IPS-18a (cell line): ENCODE measurements around the gene ZDHHC17.

Experiments used
- H3K27ac ChIP-seq: one replicate; pipeline ENCODE4 v1.5.1; 2013; ENCODE audit warnings: low read length
- H3K27me3 ChIP-seq: one replicate; pipeline ENCODE4 v1.6.1; 2013; ENCODE audit warnings: mild to moderate bottlenecking, low read length; ENCODE audit not compliant: control insufficient read depth, insufficient read depth
- H3K36me3 ChIP-seq: one replicate; pipeline ENCODE4 v1.6.1; 2013; ENCODE audit warnings: low read depth, low read length; ENCODE audit not compliant: control insufficient read depth
- H3K4me1 ChIP-seq: one replicate; pipeline ENCODE4 v1.6.1; 2013; ENCODE audit warnings: low read depth, low read length; ENCODE audit not compliant: control insufficient read depth
- H3K4me3 ChIP-seq: one replicate; pipeline ENCODE4 v1.5.1; 2013; ENCODE audit warnings: low read length
- H3K9ac ChIP-seq: one replicate; pipeline ENCODE4 v1.6.1; 2013; ENCODE audit warnings: mild to moderate bottlenecking, low read length, moderate library complexity
- H3K9me3 ChIP-seq: one replicate; pipeline ENCODE4 v1.6.1; 2013; ENCODE audit warnings: low read depth, low read length; ENCODE audit not compliant: control insufficient read depth

Gene ZDHHC17

DNA sequence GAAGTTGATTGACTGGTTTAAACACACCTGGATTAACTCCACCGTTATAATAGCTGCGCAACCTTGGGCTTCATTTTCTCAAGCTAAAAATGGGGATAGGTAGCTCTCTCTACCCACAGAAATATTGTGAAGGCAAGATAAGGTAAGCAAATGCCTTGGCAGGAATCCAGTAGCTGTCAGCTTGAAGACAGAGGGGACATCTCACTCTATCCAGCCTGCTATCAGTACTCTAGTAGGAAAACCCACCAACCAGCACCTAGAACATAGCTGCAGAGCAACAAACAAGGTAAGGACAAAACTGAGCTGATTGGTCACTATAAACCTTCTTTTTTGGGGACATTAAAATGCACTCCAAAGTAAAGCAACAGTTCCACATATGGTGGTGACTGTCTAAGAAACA is 107.2 kb downstream of the ZDHHC17 start:
- no peak overlapping the region for H3K9ac ChIP-seq
- H3K4me1 ChIP-seq, result peaks cover 37% of the 10 kb centered on the region
- H3K9me3 ChIP-seq, result no peaks in the 10 kb centered on the region
- H3K4me3 ChIP-seq, result no peak overlapping the region
- H3K27me3 ChIP-seq, result no peaks in the 10 kb centered on the region
- H3K36me3 ChIP-seq, result no peaks in the 10 kb centered on the region
- H3K27ac ChIP-seq, result no peak overlapping the region

DNA sequence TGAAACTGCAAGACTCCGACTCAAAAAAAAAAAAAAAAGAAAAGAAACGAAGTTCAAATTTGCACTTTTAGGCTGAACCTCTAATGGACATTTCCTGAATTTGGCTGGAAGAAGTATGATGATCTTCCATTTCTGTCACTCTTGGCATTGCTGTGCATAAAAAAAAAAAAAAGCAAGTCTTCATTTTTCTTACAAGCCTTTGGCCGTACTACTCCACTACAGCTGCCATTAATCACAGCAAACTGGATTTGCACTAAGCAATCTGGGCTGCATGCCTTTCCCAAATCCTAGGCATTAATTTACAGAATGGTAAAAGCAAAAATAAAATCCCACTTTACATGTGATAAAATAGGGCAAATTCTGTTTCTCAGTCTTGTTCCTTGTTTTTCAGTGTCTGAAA is 107.8 kb downstream of the ZDHHC17 start:
- H3K4me3 ChIP-seq, result no peak overlapping the region
- H3K9ac ChIP-seq, result peak overlapping the region; percentile 34
- no peaks in the 10 kb centered on the region for H3K9me3 ChIP-seq
- peak overlapping the region; percentile 64 for H3K27ac ChIP-seq
- no peaks in the 10 kb centered on the region for H3K27me3 ChIP-seq
- H3K36me3 ChIP-seq, result no peaks in the 10 kb centered on the region
- H3K4me1 ChIP-seq, result peaks cover 30% of the 10 kb centered on the region

- Histone ChIP-seq H3K27me3 (no peaks in the 10 kb centered on the region), H3K9ac (peak overlapping the region; percentile 34), H3K4me3 (peak overlapping the region; percentile 27), H3K9me3 (no peaks in the 10 kb centered on the region), H3K36me3 (no peaks in the 10 kb centered on the region), H3K4me1 (peaks cover 36% of the 10 kb centered on the region), H3K27ac (no peak overlapping the region)
Measured at GRCh38 chr12:76872415-76872814, 108.5 kb downstream of the ZDHHC17 start.

DNA sequence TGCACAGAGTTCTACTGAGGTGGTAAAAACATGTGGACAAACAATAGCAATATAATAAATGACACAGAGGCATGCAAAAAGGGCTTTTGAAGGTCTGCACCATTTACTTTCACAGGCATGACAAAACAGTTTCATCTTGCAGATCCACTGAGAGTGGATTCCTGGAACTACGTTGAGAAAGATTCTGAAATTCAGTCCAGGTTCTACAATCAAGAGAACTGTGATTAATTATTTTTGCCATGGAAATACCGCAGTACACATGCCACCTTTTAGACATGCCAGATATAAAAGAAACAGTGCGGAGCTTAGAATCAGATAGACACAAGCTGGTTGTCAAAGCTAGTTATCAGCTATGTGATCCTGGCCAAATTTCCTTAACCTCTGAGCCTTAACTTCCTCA is 110.1 kb downstream of the ZDHHC17 start:
- H3K27me3 ChIP-seq, result no peaks in the 10 kb centered on the region
- no peak overlapping the region for H3K4me3 ChIP-seq
- no peak overlapping the region for H3K9ac ChIP-seq
- peaks cover 38% of the 10 kb centered on the region for H3K4me1 ChIP-seq
- H3K36me3 ChIP-seq, result no peaks in the 10 kb centered on the region
- no peak overlapping the region for H3K27ac ChIP-seq
- no peaks in the 10 kb centered on the region for H3K9me3 ChIP-seq

GRCh38 chr12:76874491-76875190 is 110.7 kb downstream of the ZDHHC17 start:
- no peaks in the 10 kb centered on the region for H3K36me3 ChIP-seq
- no peaks in the 10 kb centered on the region for H3K9me3 ChIP-seq
- peaks cover 39% of the 10 kb centered on the region for H3K4me1 ChIP-seq
- no peak overlapping the region for H3K4me3 ChIP-seq
- H3K27me3 ChIP-seq, result no peaks in the 10 kb centered on the region
- no peak overlapping the region for H3K27ac ChIP-seq
- no peak overlapping the region for H3K9ac ChIP-seq

GRCh38 chr12:76876696-76877229 is 112.8 kb downstream of the ZDHHC17 start:
- Histone ChIP-seq H3K36me3 (no peaks in the 10 kb centered on the region), H3K27ac (no peak overlapping the region), H3K27me3 (no peaks in the 10 kb centered on the region), H3K9ac (no peak overlapping the region), H3K4me1 (peaks cover 43% of the 10 kb centered on the region), H3K4me3 (peak overlapping the region; percentile 89), H3K9me3 (no peaks in the 10 kb centered on the region)

DNA sequence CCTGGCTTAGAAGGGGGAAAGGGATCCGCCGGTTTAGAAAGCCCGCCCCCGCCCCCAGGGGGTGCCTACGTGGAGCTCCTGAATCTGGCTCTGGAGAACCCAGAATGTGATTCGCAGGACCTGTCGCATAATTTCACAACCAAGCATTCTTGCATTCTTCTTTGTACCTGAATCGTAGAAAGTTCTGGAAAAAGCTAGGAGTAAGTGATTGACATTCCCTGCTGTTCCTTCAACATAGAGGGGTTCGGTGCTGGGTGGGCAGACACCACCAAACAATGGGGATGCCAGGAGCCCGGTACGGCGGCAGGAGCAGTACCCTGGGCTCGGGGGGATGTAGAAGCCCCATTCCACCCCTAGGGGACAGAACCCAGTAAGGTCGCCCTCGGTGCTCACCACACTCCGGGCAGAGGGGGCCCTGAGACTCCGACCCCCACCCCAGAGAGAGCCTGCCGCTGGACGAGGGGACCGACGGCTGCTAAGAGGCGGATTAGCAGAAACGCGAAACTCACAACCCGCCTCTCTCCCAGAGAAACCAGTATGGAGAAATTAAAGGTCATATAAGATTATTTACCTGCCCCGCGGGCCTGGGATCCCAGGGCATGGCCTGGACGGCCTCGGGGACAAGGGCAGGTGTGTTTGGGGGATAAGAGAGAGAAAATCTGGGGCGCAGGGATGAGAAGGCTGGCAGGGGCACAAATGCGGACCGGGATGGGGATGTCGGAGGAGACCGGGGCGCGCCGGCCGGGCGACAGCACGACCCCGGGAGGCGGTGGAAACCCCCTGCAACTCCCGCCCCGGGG is 114.4 kb downstream of the ZDHHC17 start:
- peaks cover 30% of the 10 kb centered on the region for H3K4me1 ChIP-seq
- H3K4me3 ChIP-seq, result peak overlapping the region; percentile 89
- H3K27ac ChIP-seq, result peak overlapping the region; percentile 74
- no peaks in the 10 kb centered on the region for H3K36me3 ChIP-seq
- H3K9me3 ChIP-seq, result no peaks in the 10 kb centered on the region
- H3K27me3 ChIP-seq, result no peaks in the 10 kb centered on the region
- peak overlapping the region; percentile 93 for H3K9ac ChIP-seq

GRCh38 chr12:76878899-76879709 is 115.2 kb downstream of the ZDHHC17 start, which contains the start of gene CSRP2:
Gene CSRP2, minus strand, starts transcription at chr12:76879019. Its CDS starts 12,759 bp downstream, at chr12:76866260.
- peak within 1 kb of the TSS; percentile 93 for H3K9ac ChIP-seq
- no peaks in the 10 kb centered on the region for H3K9me3 ChIP-seq
- H3K27me3 ChIP-seq, result no peaks in the 10 kb centered on the region
- H3K4me1 ChIP-seq, result peaks cover 28% of the 10 kb centered on the region
- peak within 1 kb of the TSS; percentile 86 for H3K27ac ChIP-seq
- H3K4me3 ChIP-seq, result peak within 1 kb of the TSS; percentile 89
- no peaks in the 10 kb centered on the region for H3K36me3 ChIP-seq

DNA sequence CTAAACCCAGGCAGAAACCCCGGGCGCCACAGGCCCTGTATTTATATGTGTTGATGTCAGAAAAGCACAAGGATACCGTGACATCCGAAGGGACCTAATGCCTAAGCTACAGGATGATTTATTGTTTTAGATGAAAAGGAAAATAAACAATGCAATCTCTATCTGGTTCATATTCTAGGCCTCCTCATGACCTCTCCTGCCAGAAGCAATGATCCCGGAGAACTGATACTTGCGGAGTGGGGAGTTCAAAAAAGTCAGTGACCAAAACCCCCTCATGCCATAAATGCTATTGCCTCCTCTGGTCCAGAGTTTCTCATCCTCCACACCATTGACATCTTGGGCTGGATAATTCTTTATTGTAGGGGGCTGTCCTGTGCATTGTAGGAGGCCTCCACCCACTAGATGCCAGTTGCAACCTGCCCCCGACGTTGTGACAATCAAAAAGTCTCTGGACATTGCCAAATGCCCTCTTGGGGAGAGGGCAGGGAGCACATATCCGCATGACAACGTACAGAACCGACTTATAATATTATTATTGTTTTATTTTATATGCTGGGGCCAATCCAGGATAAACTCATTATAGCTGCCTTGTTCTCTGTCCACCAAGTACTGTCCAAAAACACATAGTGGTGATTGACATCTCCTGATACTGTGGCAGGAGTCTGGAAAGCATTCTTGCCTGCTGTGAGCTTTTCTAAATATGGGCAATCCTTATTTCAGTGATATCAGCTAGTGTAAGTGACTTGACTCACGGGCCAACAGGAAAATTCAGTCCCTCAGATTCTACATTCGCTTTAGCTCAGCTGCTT is 116.0 kb downstream of the ZDHHC17 start:
- H3K27me3 ChIP-seq, result no peaks in the 10 kb centered on the region
- H3K27ac ChIP-seq, result peak overlapping the region; percentile 86
- H3K36me3 ChIP-seq, result no peaks in the 10 kb centered on the region
- H3K4me3 ChIP-seq, result peak overlapping the region; percentile 89
- peak overlapping the region; percentile 88 for H3K9ac ChIP-seq
- peaks cover 20% of the 10 kb centered on the region for H3K4me1 ChIP-seq
- no peaks in the 10 kb centered on the region for H3K9me3 ChIP-seq

GRCh38 chr12:76880519-76881023 is 116.7 kb downstream of the ZDHHC17 start:
- H3K27ac ChIP-seq, result no peak overlapping the region
- H3K4me1 ChIP-seq, result peaks cover 19% of the 10 kb centered on the region
- H3K9ac ChIP-seq, result no peak overlapping the region
- no peak overlapping the region for H3K4me3 ChIP-seq
- no peaks in the 10 kb centered on the region for H3K9me3 ChIP-seq
- H3K27me3 ChIP-seq, result no peaks in the 10 kb centered on the region
- H3K36me3 ChIP-seq, result no peaks in the 10 kb centered on the region
